COLO829 (cell line): Measurements from ENCODE around the gene GALNT13.

ENCODE experiments used
- DNase-seq: peaks from one replicate; pipeline ENCODE4 v3.0.0; 2012; ENCODE audit warnings: low spot score

GALNT13 gene

DNA sequence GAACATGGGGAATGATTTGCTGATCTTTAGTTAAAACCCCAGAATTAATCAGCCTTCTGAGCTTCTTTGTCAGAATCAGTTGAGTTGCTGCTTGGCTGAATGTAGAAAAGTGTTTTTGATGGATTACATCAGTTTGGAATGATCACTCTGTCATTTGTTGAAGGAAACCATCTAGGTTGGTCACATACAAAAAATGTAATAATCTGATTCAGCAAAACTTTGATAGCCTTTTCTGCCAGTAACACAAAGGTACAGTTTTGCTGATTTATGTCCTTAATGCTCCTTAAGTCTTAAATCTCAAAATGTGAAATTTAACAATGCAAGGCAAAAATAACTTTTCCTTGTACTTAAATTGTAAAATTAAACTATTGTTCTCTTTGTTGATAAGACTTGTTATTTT lies 74.3 kb downstream of the GALNT13 start:
- no peak for DNase-seq

DNA sequence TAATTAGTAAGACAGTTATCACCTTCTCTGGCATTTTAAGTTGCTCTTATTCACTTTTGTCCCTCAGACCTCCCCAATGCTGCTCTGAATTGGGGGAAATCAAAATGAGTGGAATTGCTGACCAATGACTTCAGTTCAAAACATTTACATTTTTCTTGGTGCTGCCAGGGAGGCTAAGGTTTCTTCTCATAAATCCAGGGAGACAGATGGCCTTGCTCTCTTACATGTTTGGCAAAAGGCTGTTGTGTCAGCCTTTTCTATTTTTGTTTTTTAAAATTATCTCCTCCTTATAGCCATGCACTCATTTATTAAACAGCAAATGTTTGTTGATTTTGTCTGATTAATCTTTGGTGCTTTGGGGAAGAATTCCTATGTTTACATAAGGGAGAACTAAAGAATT lies 82.0 kb downstream of the GALNT13 start:
- no peak for DNase-seq

DNA sequence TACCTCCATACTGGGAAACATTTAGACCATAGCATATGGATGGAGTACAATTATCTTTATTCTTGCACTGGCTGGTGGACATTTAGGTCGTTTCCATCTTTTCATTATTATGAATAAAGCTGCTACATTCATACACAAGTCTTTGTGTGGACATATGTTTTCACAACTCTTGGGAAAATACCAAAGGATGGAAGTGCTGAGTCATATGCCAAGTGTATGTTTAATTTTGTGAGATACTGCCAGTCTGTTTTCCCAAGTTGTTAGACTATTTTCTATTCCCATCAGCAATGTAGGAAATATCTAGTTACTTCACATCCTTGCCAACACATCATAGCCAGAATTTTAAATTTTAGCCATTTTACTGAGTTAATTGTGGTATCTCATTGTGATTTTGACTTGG lies 91.5 kb downstream of the GALNT13 start:
- no peak for DNase-seq

DNA sequence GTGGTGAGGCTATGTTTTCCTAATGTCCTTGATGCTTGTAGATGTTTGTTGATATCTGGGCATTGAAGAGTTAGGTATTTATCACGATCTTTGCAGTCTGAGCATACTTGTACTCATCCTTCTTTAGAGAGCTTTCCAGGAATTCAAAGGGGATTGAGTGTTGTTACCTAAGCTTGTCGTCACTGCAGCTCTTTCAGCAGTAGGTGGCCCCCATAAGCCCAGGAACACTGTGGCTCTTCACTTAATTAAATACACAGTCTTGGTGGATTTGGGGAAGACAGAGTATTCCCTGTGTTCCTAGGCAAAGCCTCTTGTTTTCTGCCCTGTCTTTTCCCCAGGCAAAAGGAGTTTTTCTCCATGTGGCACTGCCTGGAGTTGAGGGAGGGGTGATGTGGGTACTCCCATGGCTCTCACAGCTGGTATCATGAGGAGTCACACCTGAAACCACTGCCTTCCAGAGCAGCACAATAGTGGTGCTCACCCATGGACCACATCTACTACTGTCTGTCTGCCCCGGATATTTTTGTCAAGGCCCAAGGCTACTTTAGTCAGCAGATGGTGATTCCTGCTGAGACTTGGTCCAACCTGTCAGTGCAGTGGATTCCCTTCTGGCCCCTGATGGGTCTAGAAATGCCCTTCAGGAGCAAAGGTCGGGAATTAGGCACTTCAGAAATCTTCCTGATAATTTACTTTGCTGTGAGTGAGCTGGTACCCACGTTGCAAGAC lies 95.7 kb downstream of the GALNT13 start:
- DNase-seq: no peak

DNA sequence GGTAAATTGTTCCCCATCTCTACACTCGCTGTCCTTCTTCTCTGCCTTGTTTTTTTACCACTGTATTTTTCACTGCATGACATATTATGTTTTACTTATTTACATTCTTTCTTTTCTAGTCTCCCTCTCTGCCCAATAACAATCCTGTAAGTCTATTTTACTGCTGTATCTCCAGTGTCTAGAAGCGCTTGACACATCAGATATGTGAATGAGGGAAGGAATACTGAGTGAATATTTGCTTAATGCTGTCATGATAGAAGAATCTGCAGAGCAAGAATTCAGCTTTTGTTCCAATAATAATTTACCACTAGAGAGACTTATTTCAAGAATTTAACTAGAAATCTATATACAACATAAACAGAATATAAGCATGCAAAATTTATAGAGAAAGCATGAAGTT lies 99.5 kb downstream of the GALNT13 start:
- DNase-seq: no peak

DNA sequence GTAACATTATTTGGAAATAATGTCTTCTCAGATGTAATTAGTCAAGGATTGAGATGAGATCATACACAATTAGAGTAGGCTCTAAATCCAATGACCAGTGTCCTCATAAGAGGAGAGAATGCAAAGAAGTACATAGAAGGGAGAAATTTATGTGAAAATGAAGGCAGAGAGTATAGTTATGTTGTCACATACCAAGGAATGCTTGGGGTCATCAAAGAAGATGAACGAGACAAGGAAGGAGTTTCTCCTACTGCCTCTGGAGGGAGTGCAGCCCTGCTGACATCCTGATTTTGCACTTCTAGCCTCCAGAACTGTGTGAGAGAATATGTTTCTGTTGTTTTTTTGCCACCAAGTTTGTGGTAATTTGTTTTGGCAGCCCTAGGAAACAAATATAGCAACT lies 100.1 kb downstream of the GALNT13 start:
- DNase-seq: no peak

DNA sequence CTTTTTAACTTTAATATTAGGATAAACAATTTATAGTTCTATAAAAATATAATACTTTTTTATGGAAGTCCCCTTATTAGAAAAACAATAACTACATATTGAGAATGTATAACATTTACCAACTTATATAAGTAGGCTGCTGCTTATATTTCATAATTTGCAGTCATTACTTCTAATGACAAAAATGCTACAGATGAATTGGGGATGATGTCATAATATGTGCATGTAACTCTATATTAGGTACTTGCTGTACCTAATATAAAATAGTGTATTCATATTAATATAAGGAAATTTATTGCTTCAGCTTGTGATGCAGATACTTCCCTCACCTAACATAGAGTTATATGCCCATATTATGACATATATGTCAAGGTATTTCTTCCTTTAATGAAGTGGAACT lies 100.7 kb downstream of the GALNT13 start:
- DNase-seq: no peak

DNA sequence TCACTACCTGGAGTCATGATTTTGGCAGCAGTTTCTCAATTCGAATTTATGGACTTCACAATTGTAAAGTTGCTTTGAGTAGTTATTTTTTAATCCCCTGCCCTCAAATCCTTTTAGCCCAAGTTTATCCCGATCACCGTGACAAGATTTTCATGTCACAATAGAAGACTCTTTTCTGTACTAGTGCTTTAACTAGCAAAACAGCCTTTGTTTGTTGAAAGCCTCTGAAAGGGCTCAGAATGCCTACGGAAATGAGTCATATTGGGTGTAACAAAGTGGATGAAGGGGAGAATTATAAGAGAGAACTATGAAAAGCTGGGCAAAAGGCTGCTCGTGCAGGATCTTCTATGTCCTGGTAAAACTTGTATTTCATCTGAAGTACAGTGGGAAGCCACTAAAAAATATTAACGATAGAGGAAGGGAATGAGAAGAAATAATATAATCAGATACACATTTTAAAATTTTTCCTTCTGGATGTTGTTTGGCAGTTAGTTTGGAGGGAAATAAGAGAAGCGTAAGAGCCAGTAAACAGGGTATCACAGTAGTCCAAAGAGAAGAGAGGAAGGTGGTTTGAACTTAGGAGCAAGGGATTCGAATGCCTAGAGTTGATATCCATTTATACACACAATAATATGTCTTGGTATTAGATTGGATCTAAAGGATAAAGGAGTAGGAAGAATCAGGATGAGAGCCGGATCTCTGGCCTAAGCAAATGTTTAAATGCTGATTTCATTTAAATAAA lies 114.9 kb downstream of the GALNT13 start:
- DNase-seq: peak; percentile 76

DNA sequence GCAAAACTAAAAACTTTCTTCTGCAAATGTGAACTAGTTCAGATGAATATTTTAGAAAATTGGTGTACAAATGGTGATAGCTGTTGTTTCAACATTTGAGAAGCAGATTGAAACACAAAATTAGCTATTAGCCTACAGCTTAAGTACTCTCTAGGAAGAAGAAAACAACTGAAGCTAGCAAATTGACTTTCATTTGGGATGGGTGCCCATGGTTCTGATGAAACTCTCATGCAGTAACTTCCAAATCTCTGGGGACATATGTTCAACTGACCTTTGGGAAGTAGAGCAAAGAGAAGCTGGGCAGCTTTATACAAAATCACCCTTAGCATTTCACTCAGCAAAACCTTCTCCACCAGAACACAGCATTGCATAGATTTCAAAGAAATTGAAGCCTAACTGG lies 119.0 kb downstream of the GALNT13 start:
- no peak for DNase-seq

DNA sequence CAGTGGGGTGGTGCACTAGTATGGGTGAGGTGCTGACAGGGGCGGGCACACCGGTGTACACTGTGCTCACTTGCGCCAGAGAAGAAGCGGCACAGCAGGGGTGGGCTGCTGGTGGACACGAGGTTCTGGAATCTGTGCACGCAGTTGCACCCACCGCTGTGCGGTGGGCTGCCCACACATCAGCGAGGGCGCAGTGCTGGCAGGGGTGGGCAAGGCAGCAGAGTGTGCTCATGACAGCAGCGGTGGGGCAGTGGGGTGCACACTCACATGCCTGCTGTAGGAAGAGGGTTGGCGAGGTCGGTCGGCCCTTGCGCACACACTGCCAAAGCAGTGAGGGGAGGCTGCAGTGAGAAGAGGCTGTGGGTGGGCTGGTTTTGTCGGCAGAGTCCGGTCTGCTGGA lies 141.8 kb downstream of the GALNT13 start:
- DNase-seq: no peak

DNA sequence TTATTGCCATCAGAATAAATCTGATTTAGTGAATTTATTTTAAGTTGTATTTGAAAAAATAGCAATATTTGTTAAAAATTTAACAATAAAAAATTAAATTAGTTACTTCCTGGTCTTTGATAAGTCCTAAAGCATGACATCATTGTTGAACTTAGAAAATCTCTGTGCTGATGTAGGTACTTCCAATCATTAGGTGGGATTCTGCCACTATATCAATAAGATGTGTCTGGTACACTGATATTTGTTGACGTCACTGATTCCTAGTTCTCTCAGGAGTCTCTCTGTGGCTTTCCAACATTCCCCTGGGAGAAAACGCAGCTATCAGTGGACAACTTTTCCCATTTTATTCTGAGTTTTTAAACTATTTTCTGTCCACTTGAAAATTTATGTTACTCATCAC lies 143.5 kb downstream of the GALNT13 start:
- DNase-seq: no peak

DNA sequence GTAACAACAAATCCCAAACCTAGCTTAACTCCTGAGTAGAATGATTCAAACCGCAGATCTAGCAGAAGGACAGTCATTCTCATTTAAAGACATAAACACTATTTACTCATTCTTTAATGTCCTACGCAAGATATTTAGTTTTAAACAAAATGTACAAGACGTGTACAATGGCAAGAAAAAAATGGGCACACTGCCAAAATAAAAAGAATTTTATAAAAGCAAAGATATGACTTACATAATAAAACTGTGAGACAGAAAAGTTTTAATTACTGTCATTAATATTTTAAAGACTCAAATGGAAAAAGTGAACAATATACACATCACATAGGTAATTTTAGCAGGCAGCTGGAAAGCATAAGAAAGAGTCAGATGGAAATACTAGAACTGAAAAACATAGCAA lies 157.8 kb downstream of the GALNT13 start:
- no peak for DNase-seq

DNA sequence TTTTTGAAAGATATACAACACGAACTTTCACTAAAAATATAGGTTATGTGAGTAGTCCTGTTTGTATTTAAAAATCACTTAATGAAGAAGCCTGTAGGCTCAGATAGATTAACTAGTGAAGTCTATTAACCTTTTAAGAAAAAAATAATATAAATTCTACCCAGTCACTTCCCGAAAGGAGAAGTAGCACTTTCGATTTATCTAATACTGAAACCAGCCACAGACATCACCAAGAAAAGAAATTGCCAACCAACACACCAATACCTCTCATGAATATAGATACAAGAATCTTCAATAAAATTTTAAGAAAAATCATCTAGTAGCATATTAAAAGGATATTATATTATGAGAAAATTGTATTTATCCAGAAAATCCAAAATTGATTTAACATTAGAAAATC lies 160.5 kb downstream of the GALNT13 start:
- DNase-seq: no peak

DNA sequence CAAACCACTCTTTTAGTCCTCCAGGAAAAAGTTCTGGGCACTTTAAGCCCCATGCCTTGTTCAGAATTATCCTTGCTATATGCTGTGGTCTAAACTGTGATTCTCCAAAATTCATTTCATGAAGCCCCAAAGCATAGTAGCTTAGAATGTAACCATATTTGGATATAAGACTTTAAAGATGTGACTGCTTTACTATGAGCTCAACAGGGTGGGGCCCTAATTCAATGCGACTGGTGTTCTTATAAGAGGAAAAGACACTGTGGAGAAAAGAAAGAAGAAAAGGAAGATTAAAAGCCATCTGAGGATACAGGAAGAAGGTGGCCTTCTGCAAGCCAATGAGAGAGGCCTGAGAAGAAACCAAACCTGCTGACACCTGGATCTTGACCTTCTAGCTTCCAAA lies 174.8 kb downstream of the GALNT13 start:
- no peak for DNase-seq

DNA sequence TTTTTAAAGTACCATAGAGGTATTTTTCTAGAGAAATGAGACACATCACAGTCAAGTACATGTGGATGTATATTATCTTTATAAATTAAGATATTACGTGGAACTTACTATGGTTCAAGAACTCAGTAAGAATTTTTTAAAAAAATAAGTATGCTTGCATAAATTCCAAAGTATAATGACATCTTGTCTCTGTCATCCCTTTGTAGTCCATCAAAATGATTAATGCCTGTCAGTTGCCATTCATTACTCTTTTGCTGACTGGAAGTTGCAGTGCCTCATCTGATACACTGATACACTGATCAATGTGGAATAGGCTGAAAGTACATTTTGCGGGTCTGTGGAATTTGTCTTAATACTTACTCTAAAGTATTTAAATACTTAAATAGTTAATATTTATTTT lies 177.2 kb downstream of the GALNT13 start:
- DNase-seq: no peak

DNA sequence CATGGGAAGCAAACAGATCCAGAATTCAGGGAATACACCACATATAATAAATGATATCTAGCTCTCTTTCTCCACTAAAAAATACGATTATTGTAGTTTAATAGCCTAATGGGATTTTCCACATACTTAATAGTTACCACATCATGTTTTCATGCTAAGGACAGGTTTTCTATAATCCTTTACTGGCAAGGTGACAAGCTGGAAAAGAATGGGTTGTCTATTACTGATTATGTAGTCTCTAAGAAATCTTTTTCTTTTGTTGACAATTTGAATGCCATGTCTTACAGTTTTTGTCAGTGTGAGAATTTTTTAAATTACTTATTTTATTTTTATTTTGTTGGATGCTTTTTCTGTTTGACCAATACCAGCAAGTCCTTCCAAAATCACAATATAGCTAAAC lies 177.8 kb downstream of the GALNT13 start:
- DNase-seq: no peak

DNA sequence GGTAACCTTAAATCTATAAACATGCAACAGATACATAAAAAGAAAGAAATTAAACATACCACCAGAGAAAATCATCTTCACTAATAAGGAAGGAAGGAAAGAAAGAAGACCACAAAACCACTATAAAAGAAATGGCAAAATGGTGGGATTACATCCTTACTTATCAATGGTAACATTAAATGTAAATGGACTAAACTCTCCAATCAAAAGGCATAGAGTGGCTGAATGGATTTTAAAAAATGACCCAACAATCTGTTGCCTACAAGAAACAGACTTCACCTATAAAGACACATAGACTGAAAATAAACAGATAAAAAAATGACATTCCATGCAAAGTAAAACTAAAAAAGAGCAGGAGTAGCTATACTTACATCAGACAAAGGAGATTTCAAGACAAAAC lies 195.4 kb downstream of the GALNT13 start:
- DNase-seq: no peak

DNA sequence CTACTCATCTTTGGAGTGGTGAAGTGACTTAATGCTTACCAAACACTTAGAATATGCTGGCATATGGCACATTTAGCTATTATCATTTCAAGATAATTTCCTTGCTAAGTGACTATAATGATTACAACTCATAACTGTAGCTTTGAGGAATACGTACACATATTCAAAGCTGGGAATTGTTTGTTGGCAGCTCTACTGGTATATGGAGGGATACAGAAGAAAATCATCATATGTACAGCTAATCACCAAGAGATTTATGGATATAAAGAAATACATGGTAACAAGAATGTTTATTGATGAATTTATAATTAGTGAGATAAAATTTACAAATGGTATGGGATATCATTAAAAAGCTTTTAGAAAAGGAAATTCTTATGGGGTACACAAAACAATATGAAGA lies 207.2 kb downstream of the GALNT13 start:
- no peak for DNase-seq

DNA sequence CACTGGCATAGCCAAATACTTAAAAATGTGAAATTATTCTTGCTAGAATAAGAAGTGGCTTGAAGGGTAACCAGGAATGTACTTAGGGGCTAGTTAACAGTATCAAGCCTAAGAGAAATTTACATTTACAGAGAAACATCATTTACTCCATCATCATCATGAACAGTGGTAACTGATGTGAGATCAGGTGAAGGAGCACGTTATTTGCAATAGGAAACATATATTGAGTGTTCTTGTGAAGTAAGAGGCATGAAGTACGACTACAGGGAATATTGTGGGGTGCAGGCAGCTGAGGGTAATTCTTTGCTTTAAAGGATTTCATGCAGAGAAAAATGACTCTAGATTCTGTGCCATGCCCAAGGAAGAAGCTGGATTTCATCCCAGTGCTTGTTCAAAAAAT lies 220.8 kb downstream of the GALNT13 start:
- DNase-seq: no peak

DNA sequence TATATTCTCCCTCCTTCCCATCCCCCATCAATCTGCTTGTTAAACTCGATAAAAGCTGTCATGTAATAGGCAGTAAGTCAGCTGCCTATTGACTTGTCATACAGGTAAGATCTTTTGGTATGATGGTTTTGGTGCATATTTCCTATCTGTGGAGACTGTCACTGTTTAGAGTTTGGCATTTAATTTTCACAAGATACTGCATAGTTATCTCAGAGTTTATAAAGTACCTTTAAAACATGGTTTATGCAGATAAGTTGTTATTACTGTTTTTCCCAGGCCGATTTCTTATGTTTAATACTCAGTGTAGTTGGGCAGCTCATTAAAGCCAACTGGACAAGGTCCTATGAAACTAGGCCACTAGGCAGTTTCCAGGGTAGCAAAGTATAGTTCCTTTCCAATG lies 222.1 kb downstream of the GALNT13 start:
- no peak for DNase-seq

DNA sequence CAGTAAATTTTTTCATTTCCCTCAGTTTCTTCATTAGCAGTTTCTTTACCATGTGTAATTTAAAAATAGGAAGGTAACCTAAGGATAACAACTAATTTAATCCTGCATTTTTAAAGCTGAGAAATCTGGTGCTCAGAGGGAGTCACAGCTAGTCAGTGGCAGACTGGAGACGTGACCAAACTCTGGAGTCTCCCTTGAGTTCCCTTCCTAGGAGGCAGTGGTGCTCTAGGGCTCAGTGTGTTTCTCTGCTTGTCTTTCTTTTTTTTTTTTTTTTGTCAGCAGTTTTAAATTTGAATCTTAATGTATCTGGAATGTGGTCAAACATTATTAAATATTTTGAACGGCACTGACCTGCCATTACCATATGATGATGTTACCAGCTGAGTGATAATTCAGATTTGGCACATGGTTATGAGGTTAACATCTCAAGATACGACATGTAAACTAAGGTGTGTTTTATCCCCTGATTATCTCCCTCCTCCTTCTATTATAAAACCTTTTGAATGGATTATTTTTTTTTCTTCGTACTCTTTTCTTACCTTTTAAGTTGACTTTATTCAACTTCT lies 226.2 kb downstream of the GALNT13 start:
- no peak for DNase-seq

DNA sequence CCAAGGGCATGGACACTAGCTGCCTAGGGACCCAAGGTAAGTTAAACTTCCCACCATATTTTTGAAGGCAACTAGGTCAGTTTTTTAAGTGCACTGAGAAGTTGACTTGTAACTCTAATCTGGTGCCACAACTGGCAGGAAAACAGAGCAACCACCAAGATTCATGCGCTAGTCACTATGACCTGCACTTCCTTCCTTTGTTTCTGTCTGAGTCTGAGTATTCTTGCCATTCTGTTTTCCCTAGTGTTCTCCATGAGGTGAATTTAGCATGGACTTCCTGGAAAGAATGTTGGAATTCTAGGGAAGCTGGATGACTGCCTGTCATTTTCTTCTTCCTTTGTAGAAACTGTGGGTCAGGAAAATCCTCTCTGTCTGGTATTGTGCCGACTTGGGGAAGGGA lies 249.0 kb downstream of the GALNT13 start:
- DNase-seq: no peak

DNA sequence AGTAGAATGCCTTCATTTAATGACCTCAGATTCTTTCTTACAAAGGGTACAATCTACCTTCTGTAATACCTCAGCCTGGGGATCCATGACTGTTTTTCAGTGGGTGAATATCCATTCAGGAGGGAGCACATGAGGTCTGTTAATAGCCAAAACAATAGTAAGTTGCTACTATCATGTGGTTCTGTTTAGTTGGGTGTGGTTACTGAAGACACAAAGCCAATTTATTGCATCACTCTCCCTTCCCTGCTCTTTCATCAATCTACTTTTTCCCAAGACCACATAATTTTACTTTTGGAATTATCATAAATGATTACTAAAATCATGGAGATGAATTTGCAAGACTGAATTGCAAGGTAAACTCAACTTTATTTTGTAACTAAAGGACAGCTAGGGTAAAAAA lies 254.2 kb downstream of the GALNT13 start:
- DNase-seq: no peak

DNA sequence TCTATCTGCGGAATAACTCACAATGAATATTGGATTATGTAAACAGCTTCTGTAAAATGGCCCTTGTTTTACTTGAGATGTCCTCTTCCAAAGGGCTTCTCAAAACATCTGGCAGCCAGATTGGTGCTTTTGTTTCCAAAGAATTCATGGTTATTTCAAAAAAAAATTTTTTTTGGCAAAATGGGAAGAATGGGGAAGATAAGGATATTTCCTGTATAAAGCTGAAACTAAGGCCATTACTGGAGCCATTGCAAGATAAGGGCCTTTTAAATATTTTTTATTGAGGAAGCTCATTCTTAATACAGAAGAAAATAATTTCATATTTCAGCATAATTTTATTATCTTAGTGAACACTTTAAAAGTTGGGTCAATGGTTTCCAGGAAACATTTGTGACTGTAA lies 259.1 kb downstream of the GALNT13 start:
- no peak for DNase-seq
